HCT116 (cell line): ENCODE results near the gene ATOX1. TPM values are rescaled to one million over a fixed set of nuclear protein-coding genes. Genes with fewer than 3 reads are reported as not detected.

Source experiments
- ATAC-seq: fragments of 200-7000 bp; cut with Tn5 transposase; 2 replicates; pipeline ENCODE4 v1.9.1; 2020; ENCODE audit warnings: mild to moderate bottlenecking, moderate library complexity
- BruUV-seq: library from RNA; stranded (reverse); fragments of 400-500 nt; replicated peaks from 2 replicates; lab custom pipeline; 2021; lab: Mats Ljungman, UMichigan
- CTCF ChIA-PET: fragments of 300-600 bp; sonication (Branson Sonifier 250); formaldehyde crosslinking; loops from one replicate; lab custom pipeline; 2021; ENCODE audit warnings: antibody characterized with exemption; lab: Charles Lee
- POLR2A ChIA-PET: fragments of 300-600, 350-600 bp; sonication (Branson Sonifier 250); formaldehyde crosslinking; loops from one replicate; lab custom pipeline; 2021; ENCODE audit warnings: antibody characterized with exemption; lab: Charles Lee
- RAD21 ChIA-PET, 2 experiments: fragments of 300-600 bp; sonication (Branson Sonifier 250); formaldehyde crosslinking; loops; one replicate each; lab custom pipeline; 2023; ENCODE audit warnings: low total read pairs in 2 of 2; ENCODE audit not compliant: uncharacterized antibody in 2 of 2, unreplicated experiment in 2 of 2, low non-redundant PET in 1 of 2; lab: Charles Lee
- DNase-seq: peaks from one replicate; pipeline ENCODE4 v3.0.0-alpha.2; 2010; ENCODE audit warnings: low read depth, low spot score
- H2AFZ ChIP-seq: fragments of 200-600 bp; shearing (Covaris generic), sonication (generic); 2 replicates; pipeline ENCODE4 v1.6.1; 2017; ENCODE audit warnings: low read depth, mixed run types, mixed read lengths, antibody characterized with exemption, low read length; ENCODE audit not compliant: poor library complexity, severe bottlenecking
- H3K27ac ChIP-seq: 2 replicates; pipeline ENCODE4 v1.5.1; 2012; ENCODE audit warnings: low read depth, low read length
- H3K27me3 ChIP-seq: fragments of 200-600 bp; sonication (generic); 2 replicates; pipeline ENCODE4 v1.6.1; 2016; ENCODE audit warnings: mixed run types, low read length, mixed read lengths; ENCODE audit not compliant: insufficient read depth
- H3K36me3 ChIP-seq, 2 experiments: fragments of 200-500 bp in 1 of 2; fragments of 200-600 bp in 1 of 2; sonication (Bioruptor generic) in 1 of 2; sonication (generic) in 1 of 2; 2 replicates each; pipeline versions ENCODE4 v1.5.1 to v1.6.1; 2014 to 2016; ENCODE audit warnings: low read length in 2 of 2, inconsistent platforms in 1 of 2, mixed read lengths in 1 of 2, mixed run types in 1 of 2; ENCODE audit not compliant: insufficient read depth in 2 of 2, control insufficient read depth in 1 of 2
- H3K4me1 ChIP-seq, 2 experiments: fragments of 200-600 bp in 1 of 2; sonication (generic) in 1 of 2; 2 replicates each; pipeline versions ENCODE4 v1.5.1 to v1.6.1; 2012 to 2017; ENCODE audit warnings: low read length in 2 of 2, inconsistent platforms in 1 of 2, mild to moderate bottlenecking in 1 of 2, mixed read lengths in 1 of 2, mixed run types in 1 of 2, moderate library complexity in 1 of 2; ENCODE audit not compliant: insufficient read depth in 2 of 2, control insufficient read depth in 1 of 2
- H3K4me2 ChIP-seq: fragments of 200-600 bp; sonication (generic); 2 replicates; pipeline ENCODE4 v1.6.1; 2017; ENCODE audit warnings: mixed run types, low read length, mixed read lengths
- H3K4me3 ChIP-seq, 2 experiments: fragments of 200-600 bp in 1 of 2; sonication (generic) in 1 of 2; replicated peaks in 1 of 2; 2 replicates each; pipeline ENCODE4 v1.5.1; 2011 to 2016; ENCODE audit warnings: low read length in 2 of 2, control low read depth in 1 of 2, low read depth in 1 of 2, mild to moderate bottlenecking in 1 of 2, mixed read lengths in 1 of 2, mixed run types in 1 of 2
- H3K79me2 ChIP-seq: fragments of 200-600 bp; sonication (generic); 2 replicates; pipeline ENCODE4 v1.6.1; 2017; ENCODE audit warnings: mild to moderate bottlenecking, mixed run types, low read length, moderate library complexity, mixed read lengths; ENCODE audit not compliant: insufficient read depth
- H3K9ac ChIP-seq: fragments of 200-600 bp; sonication (generic); 2 replicates; pipeline ENCODE4 v1.6.1; 2016; ENCODE audit warnings: low read length, mixed read lengths
- H3K9me2 ChIP-seq: fragments of 200-600 bp; sonication (generic), shearing (Covaris generic); 2 replicates; pipeline ENCODE4 v1.6.1; 2017; ENCODE audit warnings: mixed run types, mild to moderate bottlenecking, moderate library complexity; ENCODE audit not compliant: insufficient read depth
- H3K9me3 ChIP-seq, 2 experiments: fragments of 200-500 bp in 1 of 2; fragments of 200-600 bp in 1 of 2; sonication (Bioruptor generic) in 1 of 2; sonication (generic) in 1 of 2; 2 replicates each; pipeline ENCODE4 v1.6.1; 2014 to 2017; ENCODE audit warnings: low read length in 2 of 2, mixed read lengths in 2 of 2, inconsistent platforms in 1 of 2, low read depth in 1 of 2, mild to moderate bottlenecking in 1 of 2, mixed run types in 1 of 2, moderate library complexity in 1 of 2; ENCODE audit not compliant: control insufficient read depth in 1 of 2, insufficient read depth in 1 of 2
- H4K20me1 ChIP-seq: fragments of 200-600 bp; sonication (generic), shearing (Covaris generic); 2 replicates; pipeline ENCODE4 v1.6.1; 2017; ENCODE audit warnings: mixed run types, mild to moderate bottlenecking, moderate library complexity; ENCODE audit not compliant: insufficient read depth
- CBX3 ChIP-seq: IDR thresholded peaks from 2 replicates; pipeline ENCODE4 v1.6.1; 2012; ENCODE audit warnings: low read depth
- CEBPB ChIP-seq: IDR thresholded peaks from 2 replicates; pipeline ENCODE4 v1.6.1; 2012; ENCODE audit warnings: low read depth
- EGR1 ChIP-seq: IDR thresholded peaks from 2 replicates; pipeline ENCODE4 v1.6.1; 2012; ENCODE audit warnings: low read depth
- ELF1 ChIP-seq: IDR thresholded peaks from 2 replicates; pipeline ENCODE4 v1.6.1; 2012; ENCODE audit warnings: low read depth, borderline replicate concordance
- EZH2 ChIP-seq: fragments of 200-600 bp; sonication (generic); IDR thresholded peaks from 2 replicates; pipeline ENCODE4 v1.6.1; 2017; ENCODE audit warnings: antibody characterized with exemption, mixed run types
- EZH2phosphoT487 ChIP-seq: fragments of 200-600 bp; IDR thresholded peaks from 2 replicates; pipeline ENCODE4 v1.6.1; 2018; ENCODE audit warnings: antibody characterized with exemption, borderline replicate concordance
- JUND ChIP-seq: IDR thresholded peaks from 2 replicates; pipeline ENCODE4 v1.6.1; 2012
- POLR2A ChIP-seq: IDR thresholded peaks from 2 replicates; pipeline ENCODE4 v1.7.0; 2011; ENCODE audit warnings: borderline replicate concordance; ENCODE audit not compliant: insufficient read depth, insufficient read length; ENCODE audit errors: extremely low read depth
- RAD21 ChIP-seq: IDR thresholded peaks from 2 replicates; pipeline ENCODE4 v1.6.1; 2012; ENCODE audit warnings: low read depth, mild to moderate bottlenecking
- SIN3A ChIP-seq: IDR thresholded peaks from 2 replicates; pipeline ENCODE4 v1.6.1; 2012; ENCODE audit warnings: low read depth
- SP1 ChIP-seq: IDR thresholded peaks from 2 replicates; pipeline ENCODE4 v1.6.1; 2012; ENCODE audit warnings: low read depth
- TCF7L2 ChIP-seq: IDR thresholded peaks from 2 replicates; pipeline ENCODE4 v1.7.0; 2011; ENCODE audit warnings: borderline replicate concordance, inconsistent platforms; ENCODE audit not compliant: insufficient read depth, insufficient read length; ENCODE audit errors: extremely low read depth
- YY1 ChIP-seq: IDR thresholded peaks from 2 replicates; pipeline ENCODE4 v1.6.1; 2011; ENCODE audit warnings: low read length, low read depth, moderate library complexity, mild to moderate bottlenecking; ENCODE audit not compliant: insufficient replicate concordance; ENCODE audit errors: extremely low read depth
- ZFX ChIP-seq: fragments of 450-650 bp; IDR thresholded peaks from 2 replicates; pipeline ENCODE4 v1.6.1; 2017
- ZNF274 ChIP-seq: fragments of 200-500 bp; sonication (Bioruptor generic); IDR thresholded peaks from 2 replicates; pipeline ENCODE4 v1.6.1; 2014; ENCODE audit warnings: mild to moderate bottlenecking, low read depth, low read length, inconsistent platforms
- intact Hi-C: fragments of 100-400 bp; cut with micrococcal nuclease; formaldehyde crosslinking; loops from 2 replicates; pipeline ENCODE4 v1.10.0; 2022
- total RNA-seq: library from RNA; stranded (reverse); gene quantifications from one replicate; pipeline ENCODE4 v1.2.1, GENCODE V29; 2021; ENCODE audit not compliant: unreplicated experiment
- TF ChIP-seq, protein P1 (sequence below): IDR thresholded peaks from 2 replicates; pipeline ENCODE4 v1.6.1; 2012
- TF ChIP-seq, protein P2 (sequence below), 3 experiments: fragments of 200-600 bp in 1 of 3; sonication (generic) in 1 of 3; IDR thresholded peaks in 2 of 3; conservative IDR thresholded peaks in 1 of 3; 2 replicates each; pipeline ENCODE4 v1.5.1; 2012 to 2017; ENCODE audit warnings: low read depth in 2 of 3, low read length in 2 of 3, antibody characterized with exemption in 1 of 3, borderline replicate concordance in 1 of 3, control low read depth in 1 of 3, mild to moderate bottlenecking in 1 of 3, mixed read lengths in 1 of 3, mixed run types in 1 of 3, moderate library complexity in 1 of 3; ENCODE audit not compliant: insufficient read depth in 1 of 3
- TF ChIP-seq, protein P3 (sequence below): IDR thresholded peaks from 2 replicates; pipeline ENCODE4 v1.6.1; 2011; ENCODE audit warnings: mild to moderate bottlenecking, low read length, moderate library complexity; ENCODE audit not compliant: insufficient replicate concordance; ENCODE audit errors: extremely low read depth

The ATOX1 gene
- total RNA-seq, 1 experiment from 2014 or later: 66.2 TPM

DNA sequence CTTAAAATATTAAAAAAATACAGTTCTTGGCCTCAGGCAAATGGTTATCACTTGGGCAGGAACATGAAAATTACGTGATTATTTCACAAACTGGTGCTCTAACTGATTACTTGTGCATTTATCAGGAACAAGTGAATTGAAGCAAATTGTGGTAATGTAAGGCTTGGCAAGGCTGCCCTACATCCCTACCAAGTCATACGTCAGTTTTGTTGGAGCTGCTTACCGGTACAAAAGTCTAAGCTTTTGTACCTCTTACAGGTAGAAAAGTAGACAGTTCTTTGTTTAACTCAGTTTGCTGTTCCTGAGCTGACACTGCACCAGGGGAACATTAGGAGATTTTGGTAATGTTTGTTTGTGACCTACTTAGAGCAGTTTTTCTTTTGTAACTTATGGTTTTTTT, 15.5 kb upstream of the ATOX1 start:
- H3K9me3 ChIP-seq: no peaks in the 10 kb centered on the region
- peaks cover 75% of the 10 kb centered on the region for H3K79me2 ChIP-seq
- intact Hi-C loops: no loop called here
- H3K36me3 ChIP-seq: peaks cover 9 to 13% of the 10 kb centered on the region in 2 experiments; a peak in 3 of 4 replicates
- H3K27ac ChIP-seq: no peak overlapping the region
- DNase-seq (no peak), ATAC-seq (no peak)
- peaks cover 10 to 26% of the 10 kb centered on the region in 2 experiments; a peak in 3 of 4 replicates for H3K4me1 ChIP-seq
- H3K4me2 ChIP-seq: peak overlapping the region; percentile 77
- H3K9ac ChIP-seq: 0 out of 2 replicates have a peak overlapping the region, but pooled peaks have one; percentile 99
- CTCF ChIA-PET: no interaction called here
- POLR2A ChIA-PET: no interaction called here
- H3K27me3 ChIP-seq: no peaks in the 10 kb centered on the region
- RAD21 ChIA-PET: no interaction called here
- H2AFZ ChIP-seq: no peak overlapping the region
- peak overlapping the region in 1 of 2 experiments; percentile 79; a peak in 1 of 4 replicates for H3K4me3 ChIP-seq
- TF ChIP-seq, protein P1, sequence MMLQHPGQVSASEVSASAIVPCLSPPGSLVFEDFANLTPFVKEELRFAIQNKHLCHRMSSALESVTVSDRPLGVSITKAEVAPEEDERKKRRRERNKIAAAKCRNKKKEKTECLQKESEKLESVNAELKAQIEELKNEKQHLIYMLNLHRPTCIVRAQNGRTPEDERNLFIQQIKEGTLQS: no peak
- no peak for TF ChIP-seq EZH2phosphoT487
- TF ChIP-seq ELF1: no peak
- TF ChIP-seq ZFX: no peak
- no peak for TF ChIP-seq SIN3A
- no peak for TF ChIP-seq EZH2
- TF ChIP-seq EGR1: no peak
- TF ChIP-seq, protein P2, sequence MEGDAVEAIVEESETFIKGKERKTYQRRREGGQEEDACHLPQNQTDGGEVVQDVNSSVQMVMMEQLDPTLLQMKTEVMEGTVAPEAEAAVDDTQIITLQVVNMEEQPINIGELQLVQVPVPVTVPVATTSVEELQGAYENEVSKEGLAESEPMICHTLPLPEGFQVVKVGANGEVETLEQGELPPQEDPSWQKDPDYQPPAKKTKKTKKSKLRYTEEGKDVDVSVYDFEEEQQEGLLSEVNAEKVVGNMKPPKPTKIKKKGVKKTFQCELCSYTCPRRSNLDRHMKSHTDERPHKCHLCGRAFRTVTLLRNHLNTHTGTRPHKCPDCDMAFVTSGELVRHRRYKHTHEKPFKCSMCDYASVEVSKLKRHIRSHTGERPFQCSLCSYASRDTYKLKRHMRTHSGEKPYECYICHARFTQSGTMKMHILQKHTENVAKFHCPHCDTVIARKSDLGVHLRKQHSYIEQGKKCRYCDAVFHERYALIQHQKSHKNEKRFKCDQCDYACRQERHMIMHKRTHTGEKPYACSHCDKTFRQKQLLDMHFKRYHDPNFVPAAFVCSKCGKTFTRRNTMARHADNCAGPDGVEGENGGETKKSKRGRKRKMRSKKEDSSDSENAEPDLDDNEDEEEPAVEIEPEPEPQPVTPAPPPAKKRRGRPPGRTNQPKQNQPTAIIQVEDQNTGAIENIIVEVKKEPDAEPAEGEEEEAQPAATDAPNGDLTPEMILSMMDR (IDR thresholded peaks at IDR 0.05 in 2 of 3, conservative IDR thresholded peaks at IDR 0.05 in 1 of 3; ENCODE audit: borderline replicate concordance in 1 of 3, insufficient read depth in 1 of 3, low read depth in 2 of 3, low read length in 2 of 3): no peak
- no peak for TF ChIP-seq CEBPB
- no peak for TF ChIP-seq RAD21
- no peak for TF ChIP-seq TCF7L2
- TF ChIP-seq ZNF274: no peak
- TF ChIP-seq YY1: no peak
- TF ChIP-seq CBX3: no peak
- TF ChIP-seq, protein P3, sequence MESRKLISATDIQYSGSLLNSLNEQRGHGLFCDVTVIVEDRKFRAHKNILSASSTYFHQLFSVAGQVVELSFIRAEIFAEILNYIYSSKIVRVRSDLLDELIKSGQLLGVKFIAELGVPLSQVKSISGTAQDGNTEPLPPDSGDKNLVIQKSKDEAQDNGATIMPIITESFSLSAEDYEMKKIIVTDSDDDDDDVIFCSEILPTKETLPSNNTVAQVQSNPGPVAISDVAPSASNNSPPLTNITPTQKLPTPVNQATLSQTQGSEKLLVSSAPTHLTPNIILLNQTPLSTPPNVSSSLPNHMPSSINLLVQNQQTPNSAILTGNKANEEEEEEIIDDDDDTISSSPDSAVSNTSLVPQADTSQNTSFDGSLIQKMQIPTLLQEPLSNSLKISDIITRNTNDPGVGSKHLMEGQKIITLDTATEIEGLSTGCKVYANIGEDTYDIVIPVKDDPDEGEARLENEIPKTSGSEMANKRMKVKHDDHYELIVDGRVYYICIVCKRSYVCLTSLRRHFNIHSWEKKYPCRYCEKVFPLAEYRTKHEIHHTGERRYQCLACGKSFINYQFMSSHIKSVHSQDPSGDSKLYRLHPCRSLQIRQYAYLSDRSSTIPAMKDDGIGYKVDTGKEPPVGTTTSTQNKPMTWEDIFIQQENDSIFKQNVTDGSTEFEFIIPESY: no peak
- TF ChIP-seq SP1: no peak
- TF ChIP-seq JUND: no peak
- no peak for TF ChIP-seq POLR2A
- H4K20me1 ChIP-seq: peaks cover 55% of the 10 kb centered on the region
- BruUV-seq: no TSS peak
- no peaks in the 10 kb centered on the region for H3K9me2 ChIP-seq
